SU-DHL-6 (cell line): ENCODE data around the gene MYH15.

Experiments used
- CTCF ChIP-seq: fragments of 200-600 bp; sonication (generic); IDR thresholded peaks from one replicate; pipeline ENCODE4 v1.5.1; 2017; ENCODE audit warnings: antibody characterized with exemption, mild to moderate bottlenecking, low read length, moderate library complexity; ENCODE audit not compliant: insufficient read depth, poor library complexity, severe bottlenecking
- EZH2phosphoT487 ChIP-seq: fragments of 200-600 bp; sonication (generic), shearing (Covaris generic); conservative IDR thresholded peaks from 2 replicates; pipeline ENCODE4 v1.6.1; 2018; ENCODE audit warnings: mild to moderate bottlenecking, antibody characterized with exemption, low read length, moderate library complexity, mixed read lengths

- TF ChIP-seq CTCF (no peak), EZH2phosphoT487 (no peak)
Observed at GRCh38 chr3:108475220-108475782, 35.1 kb downstream of the MYH15 start.
